ENCODE results near the gene HTR3A.

DNA sequence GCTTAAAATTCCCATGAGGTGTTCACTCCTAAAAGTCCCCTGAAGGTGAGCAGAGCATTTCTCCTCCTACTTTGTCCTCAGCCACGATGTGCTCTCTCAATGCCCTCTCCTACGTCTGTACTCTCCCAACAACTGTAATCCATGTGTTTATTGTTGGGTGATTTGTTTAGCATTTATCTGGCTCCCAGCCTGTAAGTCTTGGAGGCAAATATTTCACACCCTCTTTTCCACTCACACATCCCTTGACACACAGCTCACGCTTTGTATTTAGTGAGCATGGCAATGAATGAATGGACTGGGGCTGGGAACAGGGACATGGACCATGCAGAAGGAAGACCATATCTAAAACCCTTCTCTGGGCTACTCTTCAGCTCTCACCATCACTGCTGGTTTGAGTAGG lies 22.6 kb downstream of the HTR3A start:
- TF ChIP-seq, protein P1, sequence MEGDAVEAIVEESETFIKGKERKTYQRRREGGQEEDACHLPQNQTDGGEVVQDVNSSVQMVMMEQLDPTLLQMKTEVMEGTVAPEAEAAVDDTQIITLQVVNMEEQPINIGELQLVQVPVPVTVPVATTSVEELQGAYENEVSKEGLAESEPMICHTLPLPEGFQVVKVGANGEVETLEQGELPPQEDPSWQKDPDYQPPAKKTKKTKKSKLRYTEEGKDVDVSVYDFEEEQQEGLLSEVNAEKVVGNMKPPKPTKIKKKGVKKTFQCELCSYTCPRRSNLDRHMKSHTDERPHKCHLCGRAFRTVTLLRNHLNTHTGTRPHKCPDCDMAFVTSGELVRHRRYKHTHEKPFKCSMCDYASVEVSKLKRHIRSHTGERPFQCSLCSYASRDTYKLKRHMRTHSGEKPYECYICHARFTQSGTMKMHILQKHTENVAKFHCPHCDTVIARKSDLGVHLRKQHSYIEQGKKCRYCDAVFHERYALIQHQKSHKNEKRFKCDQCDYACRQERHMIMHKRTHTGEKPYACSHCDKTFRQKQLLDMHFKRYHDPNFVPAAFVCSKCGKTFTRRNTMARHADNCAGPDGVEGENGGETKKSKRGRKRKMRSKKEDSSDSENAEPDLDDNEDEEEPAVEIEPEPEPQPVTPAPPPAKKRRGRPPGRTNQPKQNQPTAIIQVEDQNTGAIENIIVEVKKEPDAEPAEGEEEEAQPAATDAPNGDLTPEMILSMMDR (conservative IDR thresholded peaks at IDR 0.05 in 1 of 2, IDR thresholded peaks at IDR 0.05 in 1 of 2; ENCODE audit: extremely low read depth in 1 of 2, insufficient read depth in 1 of 2, low read depth in 1 of 2, low read length in 2 of 2) = no peak
- TF ChIP-seq EZH2 (IDR thresholded peaks at IDR 0.05; ENCODE audit: borderline replicate concordance, low read length) = no peak
